LNCaP clone FGC (cell line): ENCODE results near the gene PLCB1.

Experiments used
- DNase-seq: peaks from one replicate; pipeline ENCODE4 v3.0.0-alpha.2; 2011; ENCODE audit warnings: low read depth
- H3K4me3 ChIP-seq: 2 replicates; pipeline ENCODE4 v1.5.1; 2011; ENCODE audit warnings: mild to moderate bottlenecking, low read depth, low read length, control low read depth
- TF ChIP-seq, protein P1 (sequence below): IDR thresholded peaks from 2 replicates; pipeline ENCODE4 v1.5.1; 2012; ENCODE audit warnings: mild to moderate bottlenecking; ENCODE audit not compliant: control insufficient read depth, insufficient read depth; ENCODE audit errors: extremely low read depth

Gene PLCB1

GRCh38 chr20:8330785-8331695 lies 199.0 kb downstream of the PLCB1 start:
- H3K4me3 ChIP-seq = no peak overlapping the region
- no peak for DNase-seq
- TF ChIP-seq, protein P1, sequence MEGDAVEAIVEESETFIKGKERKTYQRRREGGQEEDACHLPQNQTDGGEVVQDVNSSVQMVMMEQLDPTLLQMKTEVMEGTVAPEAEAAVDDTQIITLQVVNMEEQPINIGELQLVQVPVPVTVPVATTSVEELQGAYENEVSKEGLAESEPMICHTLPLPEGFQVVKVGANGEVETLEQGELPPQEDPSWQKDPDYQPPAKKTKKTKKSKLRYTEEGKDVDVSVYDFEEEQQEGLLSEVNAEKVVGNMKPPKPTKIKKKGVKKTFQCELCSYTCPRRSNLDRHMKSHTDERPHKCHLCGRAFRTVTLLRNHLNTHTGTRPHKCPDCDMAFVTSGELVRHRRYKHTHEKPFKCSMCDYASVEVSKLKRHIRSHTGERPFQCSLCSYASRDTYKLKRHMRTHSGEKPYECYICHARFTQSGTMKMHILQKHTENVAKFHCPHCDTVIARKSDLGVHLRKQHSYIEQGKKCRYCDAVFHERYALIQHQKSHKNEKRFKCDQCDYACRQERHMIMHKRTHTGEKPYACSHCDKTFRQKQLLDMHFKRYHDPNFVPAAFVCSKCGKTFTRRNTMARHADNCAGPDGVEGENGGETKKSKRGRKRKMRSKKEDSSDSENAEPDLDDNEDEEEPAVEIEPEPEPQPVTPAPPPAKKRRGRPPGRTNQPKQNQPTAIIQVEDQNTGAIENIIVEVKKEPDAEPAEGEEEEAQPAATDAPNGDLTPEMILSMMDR = no peak

DNA sequence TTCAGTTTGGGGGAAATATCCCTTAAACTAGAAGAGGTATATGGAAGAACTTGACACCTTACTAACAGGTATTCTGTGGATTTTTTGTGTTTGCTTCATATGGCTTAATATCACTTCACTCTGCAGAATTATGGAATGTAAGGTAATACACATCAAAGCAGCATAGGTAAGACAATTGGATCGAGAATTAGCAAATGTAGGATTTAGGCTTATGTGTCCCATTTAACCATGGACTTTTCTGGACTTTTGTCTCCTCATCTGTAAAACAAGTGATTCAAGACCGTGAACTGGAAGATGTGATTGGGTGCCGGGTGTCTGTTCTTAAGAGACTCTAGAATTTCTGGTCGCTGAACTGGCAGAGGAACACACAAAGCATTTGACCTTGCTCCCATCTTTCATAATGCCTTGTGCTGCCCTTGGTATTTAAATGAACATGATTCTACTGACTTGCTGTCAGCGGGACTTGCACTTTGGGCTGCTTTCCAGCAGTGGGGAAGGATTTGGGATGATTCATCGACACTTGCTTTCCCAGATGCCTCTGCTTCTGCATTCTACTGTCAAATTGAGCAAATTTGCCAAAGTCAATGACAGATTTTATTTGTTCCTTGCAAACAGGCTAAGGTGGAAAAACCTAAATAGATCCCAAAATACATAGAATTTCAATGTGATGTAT lies 199.8 kb downstream of the PLCB1 start:
- H3K4me3 ChIP-seq = no peak overlapping the region
- no peak for DNase-seq
- TF ChIP-seq, protein P1 = no peak

GRCh38 chr20:8334641-8335040 lies 202.6 kb downstream of the PLCB1 start:
- no peak for DNase-seq
- TF ChIP-seq, protein P1 = no peak
- no peak overlapping the region for H3K4me3 ChIP-seq

GRCh38 chr20:8335059-8335458 lies 203.0 kb downstream of the PLCB1 start:
- no peak for DNase-seq
- H3K4me3 ChIP-seq = no peak overlapping the region
- TF ChIP-seq, protein P1 = no peak

- DNase-seq = no peak
- TF ChIP-seq, protein P1 = no peak
- no peak overlapping the region for H3K4me3 ChIP-seq
Observed at GRCh38 chr20:8335495-8336195, 203.6 kb downstream of the PLCB1 start.

DNA sequence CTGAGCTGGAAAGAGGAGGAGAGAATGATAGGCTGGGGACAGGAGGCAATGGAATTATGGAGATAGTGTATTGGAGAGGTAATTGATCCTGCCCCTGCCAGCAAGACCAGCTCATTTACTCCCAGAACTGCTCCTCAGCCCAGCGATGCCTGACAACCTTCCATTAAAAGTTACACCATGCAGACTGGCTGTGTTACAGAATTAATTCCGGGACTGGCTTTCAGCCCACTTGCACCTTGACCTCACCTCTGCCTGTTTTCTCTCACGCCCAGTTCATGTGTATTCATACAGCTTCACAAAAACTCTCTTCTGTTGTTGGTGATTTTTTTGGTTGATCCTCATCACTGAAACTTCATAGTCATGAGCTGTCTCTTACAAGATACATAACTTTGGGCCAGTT lies 207.3 kb downstream of the PLCB1 start:
- no peak for DNase-seq
- TF ChIP-seq, protein P1 = no peak
- H3K4me3 ChIP-seq = no peak overlapping the region
